Middle frontal gyrus (tissue), 1 donor: ENCODE measurements around the gene HIKESHI.
"Not testable (repeated sequence)": the region's sequence is repeated elsewhere in the genome, so short reads cannot be mapped to it uniquely, and the experiment has no call there.

Experiments
- DNase-seq: peaks from one replicate; pipeline ENCODE4 v3.0.0-alpha.2; 2015; ENCODE audit warnings: low spot score; ENCODE audit errors: extremely low spot score

Gene HIKESHI

DNA sequence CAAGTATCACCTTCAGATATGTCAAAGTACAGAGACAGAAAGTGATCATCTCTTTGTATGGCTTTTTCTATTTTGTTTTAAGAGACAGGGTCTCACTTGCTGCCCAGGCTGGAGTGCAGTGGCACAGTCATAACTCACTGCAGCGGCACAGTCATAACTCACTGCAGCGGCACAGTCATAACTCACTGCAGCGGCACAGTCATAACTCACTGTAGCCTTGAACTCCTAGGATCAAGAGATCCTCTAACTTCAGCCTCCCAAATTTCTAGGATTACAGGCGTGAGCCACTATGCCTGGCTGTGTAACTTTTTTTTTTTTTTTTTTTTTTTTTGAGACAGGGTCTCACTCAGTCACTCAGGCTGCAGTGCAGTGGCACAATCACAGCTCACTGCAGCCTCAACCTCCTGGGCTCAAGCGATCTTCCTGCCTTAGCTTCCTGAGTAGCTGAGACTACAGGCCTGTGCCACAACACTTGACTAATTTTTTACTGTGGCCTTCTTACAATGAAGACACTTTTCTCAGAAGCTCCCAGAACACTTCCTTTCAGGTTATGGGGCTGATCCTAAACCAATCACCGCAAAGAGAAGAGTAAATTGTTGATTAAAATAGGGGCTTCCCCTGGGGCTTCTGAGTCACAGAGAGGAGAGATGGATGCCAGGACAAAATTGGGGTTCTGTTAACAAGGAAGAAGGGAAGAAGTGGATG lies 9.0 kb upstream of the HIKESHI start:
- DNase-seq, result no peak

GRCh38 chr11:86294026-86294425 lies 8.0 kb upstream of the HIKESHI start:
- DNase-seq, result no peak

GRCh38 chr11:86301742-86302091 lies 323 bp upstream of the HIKESHI start:
- DNase-seq, result no peak

DNA sequence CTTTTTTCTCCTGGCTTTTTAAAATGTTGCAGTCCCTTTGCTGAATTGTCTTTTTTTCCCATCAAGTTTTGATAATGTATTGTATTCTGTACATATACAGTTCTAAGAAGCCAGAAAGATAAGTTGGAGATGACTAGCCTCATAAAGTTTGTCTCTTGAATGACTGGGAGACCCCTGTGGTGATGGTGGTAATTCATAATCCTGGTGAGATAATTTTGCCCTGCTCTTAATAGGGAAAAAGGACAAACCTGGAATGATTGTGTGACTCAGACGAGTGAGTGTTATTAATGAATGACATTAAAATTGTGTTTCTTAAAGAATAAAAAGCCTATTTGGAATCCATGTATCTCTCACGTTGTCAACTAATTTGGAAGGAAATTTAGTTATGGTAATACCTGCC lies 1.2 kb downstream of the HIKESHI start:
- DNase-seq, result no peak

DNA sequence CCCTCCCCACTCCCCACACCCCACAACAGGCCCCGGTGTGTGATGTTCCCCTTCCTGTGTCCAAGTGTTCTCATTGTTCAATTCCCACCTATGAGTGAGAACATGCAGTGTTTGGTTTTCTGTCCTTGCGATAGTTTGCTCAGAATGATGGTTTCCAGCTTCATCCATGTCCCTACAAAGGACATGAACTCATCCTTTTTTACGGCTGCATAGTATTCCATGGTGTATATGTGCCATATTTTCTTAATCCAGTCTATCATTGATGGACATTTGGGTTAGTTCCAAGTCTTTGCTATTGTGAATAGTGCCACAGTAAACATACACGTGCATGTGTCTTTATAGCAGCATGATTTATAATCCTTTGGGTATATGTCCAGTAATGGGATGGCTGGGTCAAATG lies 6.7 kb downstream of the HIKESHI start:
- DNase-seq, result not testable (repeated sequence)

GRCh38 chr11:86313793-86314192 lies 11.8 kb downstream of the HIKESHI start:
- no peak for DNase-seq

DNA sequence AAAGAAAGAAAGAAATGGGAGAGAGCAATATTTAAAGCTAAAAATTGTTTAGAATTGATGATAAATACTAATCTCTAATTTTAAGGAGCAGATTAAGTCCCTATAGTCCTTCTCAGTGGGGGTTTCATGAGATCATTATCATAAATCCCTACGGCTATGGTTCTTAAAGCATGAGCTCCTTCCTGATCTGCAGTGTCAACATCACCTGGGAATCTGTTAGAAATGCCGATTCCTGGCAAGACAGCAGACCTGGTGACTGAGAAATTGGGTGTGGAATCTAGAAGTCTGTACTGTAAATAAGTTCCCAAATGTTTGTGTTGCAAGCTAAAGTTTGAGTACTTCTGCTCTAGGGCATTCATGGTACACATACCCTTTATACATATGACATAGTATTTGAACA lies 12.6 kb downstream of the HIKESHI start:
- no peak for DNase-seq

DNA sequence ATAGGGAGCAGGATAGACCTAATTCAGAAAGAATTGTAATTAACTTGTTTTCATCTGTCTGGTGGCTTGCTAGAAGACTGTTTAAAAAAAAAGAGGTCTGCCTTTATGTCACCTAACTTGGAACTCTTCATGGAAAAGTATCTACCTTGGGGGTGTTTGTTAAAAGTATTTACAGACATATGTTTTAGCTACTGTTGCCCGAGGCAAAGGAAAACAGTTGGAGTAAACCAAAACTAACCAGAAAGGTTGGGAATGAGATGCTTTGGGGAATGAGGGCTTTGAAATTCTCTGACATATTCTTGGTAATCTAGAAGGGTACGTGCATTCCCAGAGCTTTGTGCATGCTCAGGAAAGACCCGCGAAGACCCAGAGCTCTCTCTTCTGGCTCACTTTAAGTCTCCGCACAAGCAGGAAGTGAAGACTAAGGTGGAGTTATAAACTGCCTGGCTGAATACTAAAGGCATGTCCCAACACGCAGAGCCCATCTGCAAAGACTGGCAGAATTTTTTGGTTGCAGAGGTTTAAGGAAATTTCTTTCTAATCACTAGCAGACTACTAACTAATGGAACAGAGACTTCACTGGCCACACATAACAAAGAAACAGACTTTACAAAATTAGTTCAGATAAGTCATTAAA lies 33.2 kb downstream of the HIKESHI start:
- no peak for DNase-seq

DNA sequence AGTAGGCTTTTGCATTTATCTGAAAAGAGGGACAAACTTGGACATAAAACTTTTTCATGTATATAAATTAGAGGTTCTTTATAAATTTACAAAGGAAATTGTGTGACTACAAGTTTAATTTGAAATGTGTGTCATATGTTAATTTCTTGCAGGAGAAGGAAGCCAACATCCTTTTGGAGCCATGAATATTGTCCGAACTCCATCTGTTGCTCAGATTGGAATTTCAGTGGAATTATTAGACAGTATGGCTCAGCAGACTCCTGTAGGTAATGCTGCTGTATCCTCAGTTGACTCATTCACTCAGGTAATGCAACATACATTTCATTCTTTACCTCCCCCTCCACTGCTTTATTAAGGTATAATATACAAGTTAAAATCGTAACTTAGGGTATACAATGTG lies 35.2 kb downstream of the HIKESHI start:
- no peak for DNase-seq

DNA sequence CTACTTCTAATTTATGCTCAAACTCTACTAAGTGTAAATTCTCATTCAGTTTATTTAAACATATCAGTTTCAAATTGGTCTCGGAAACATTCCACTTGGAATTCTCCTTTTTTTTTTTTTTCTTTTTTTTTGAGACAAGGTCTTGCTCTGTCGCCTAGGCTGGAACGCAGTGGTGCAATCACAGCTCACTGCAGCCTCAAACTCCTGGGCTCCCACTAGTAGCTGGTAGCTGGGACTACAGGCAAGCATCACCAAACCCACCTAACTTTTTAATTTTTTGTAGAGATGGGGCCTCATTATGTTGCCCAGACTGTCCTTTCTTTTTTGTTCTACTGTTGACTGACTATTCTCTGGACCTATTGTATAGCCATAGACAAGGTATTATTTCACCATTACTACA lies 39.3 kb downstream of the HIKESHI start:
- DNase-seq, result no peak

- no peak for DNase-seq
These were observed 44.5 kb downstream of the HIKESHI start for GRCh38 chr11:86346513-86346912.

- no peak for DNase-seq
These were observed 53.2 kb downstream of the HIKESHI start for GRCh38 chr11:86355256-86355655.

- not testable (repeated sequence) for DNase-seq
These were observed 55.4 kb downstream of the HIKESHI start for GRCh38 chr11:86357412-86357811.

GRCh38 chr11:86358720-86359119 lies 56.7 kb downstream of the HIKESHI start:
- DNase-seq, result no peak

DNA sequence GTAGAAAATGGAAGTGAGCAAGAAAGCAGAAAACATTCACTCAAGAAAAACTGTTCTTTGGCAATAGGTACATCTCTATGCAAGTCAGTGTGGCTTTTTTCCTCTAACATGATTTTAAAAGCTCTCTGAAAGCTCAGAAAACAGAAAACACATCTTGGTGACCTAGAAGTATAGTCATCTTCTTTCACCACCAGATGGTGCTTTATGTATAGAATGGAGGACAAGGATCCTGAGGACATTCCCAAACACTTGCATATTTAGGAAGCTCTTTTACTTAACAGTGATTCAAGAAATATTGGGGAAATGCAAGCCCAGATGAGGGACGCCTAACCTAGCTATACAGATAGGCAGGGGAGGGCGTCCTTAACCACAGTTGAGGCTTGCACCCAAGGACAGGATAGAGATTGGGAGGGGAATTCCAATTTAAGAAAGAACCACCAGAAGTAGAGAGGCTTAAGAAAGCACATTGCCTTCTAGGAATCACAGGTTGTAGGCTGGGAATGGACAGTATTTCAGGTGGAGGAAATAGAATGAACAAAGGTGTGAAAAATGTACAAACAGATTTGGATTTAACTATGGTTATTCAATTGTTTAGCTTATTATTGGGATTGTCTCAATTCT lies 58.8 kb downstream of the HIKESHI start:
- DNase-seq, result peak; percentile 29

DNA sequence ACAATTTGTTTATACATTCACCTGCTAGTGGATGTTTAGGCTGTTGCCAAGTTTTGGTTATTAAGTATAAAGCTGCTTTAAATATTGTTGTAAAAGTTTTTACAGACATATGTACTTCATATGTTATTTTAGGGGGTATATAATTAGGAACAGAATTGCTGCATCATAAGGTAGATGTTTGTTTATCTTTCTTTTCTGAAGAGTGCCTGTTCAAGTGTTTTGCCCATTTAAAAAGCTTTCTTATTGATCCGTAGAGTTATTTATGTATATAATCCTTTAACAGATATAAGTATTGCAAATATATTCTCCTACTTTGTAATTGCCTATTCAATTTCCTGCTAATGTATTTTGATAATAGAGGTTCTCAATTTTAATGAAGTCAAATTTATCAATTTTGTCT lies 61.4 kb downstream of the HIKESHI start:
- no peak for DNase-seq

DNA sequence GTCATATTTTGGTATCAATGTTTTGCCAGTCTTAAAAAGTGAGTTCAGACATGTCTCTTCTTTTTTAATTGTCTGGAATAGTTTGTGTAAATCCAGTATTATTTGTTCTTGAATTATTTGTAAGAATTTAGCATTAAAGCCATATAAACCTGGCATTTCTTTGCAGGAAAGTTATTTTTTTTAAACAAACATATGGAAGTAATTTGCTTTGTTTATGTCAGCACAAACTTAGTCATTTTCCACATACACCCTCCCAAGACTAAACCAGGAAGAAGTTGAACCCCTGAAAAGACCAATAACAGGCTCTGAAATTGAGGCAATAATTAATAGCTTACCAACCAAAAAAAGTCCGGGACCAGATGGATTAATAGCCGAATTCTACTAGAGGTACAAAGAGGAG lies 63.5 kb downstream of the HIKESHI start:
- no peak for DNase-seq

DNA sequence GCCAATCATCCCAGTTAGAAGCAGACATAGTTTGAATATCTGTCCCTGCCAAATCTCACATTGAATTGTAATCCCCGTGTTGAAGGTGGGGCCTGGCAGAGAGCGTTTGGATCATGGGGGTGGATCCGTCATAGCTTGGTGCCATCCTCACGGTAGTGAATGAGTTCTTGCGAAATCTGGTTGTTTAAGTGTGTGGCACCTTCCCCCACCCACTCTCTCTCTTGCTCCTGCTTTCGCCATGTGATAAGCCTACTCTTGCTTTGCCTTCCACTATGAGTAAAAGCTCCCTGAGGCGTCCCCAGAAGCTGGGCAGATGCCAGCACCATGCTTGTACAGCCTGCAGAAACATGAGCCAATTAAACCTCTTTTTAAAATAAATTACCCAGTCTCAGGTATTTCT lies 67.6 kb downstream of the HIKESHI start:
- no peak for DNase-seq

GRCh38 chr11:86370171-86370570 lies 68.1 kb downstream of the HIKESHI start:
- DNase-seq, result no peak

DNA sequence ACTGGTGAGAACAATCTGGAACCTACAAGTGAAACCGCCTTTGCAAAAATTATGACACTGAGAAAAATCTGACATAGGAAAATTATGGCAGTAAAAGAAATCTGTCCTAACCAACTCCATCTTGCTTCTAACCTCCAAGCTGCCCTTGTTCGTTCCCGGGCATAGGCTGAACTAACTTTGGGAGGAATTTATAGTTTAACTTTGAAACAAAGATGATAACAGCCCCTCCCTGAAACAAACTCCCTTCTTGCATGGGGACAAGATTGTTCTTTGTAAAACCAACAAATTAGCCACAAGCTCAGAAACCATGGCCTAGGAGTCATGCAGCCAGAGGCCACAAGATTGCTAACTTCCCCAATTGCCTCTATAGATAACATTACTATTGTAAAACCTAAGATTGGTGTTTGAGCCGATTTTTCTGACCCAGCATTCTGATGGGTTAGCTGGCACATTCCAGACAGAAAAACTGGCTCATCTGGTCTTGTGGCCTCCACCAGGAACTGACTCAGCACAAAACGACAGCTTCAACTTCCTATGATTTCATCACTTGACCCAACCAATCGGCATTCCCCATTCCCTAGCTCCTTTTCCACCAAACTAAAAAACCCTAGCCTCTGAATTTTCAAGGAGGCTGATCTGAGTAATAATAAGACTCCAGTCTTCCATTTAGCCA lies 69.0 kb downstream of the HIKESHI start:
- DNase-seq, result no peak

GRCh38 chr11:86372041-86372440 lies 70.0 kb downstream of the HIKESHI start:
- no peak for DNase-seq

DNA sequence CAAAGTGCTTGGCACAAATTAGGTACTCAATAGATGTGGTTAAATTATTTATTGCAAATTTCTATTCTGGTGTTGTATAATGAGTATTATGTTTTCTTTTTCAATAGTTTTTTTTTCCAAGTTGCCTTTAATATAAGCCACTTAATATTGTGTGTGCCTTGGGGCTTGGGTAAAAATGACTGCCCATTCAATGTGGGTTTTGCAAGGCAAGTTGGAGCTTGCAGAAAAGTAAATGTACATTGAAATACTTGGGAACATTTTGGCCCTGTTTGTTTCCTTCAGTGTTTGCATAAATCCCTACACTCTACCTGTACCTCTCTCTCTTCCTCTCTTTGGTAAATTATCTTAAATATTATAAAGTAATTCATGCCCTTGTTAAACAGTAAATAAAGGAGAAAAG lies 70.5 kb downstream of the HIKESHI start:
- DNase-seq, result no peak
